ENCODE data around the gene CYP21A2. TPM values are rescaled to one million over a fixed set of nuclear protein-coding genes. Genes with fewer than 3 reads are reported as not detected.

The CYP21A2 gene
- total RNA-seq, 1 experiment from 2014 or later = not detected

Other genes starting within 250 kb of the CYP21A2 start
- gene VARS1, start 242.7 kb upstream of the CYP21A2 start, total RNA-seq (2014; rRNA removed; shearing (Covaris generic)) = 42.5 and 45.8 TPM in 2 replicates
- 90.1 and 106 TPM in 2 replicates for gene LSM2, start 231.4 kb upstream of the CYP21A2 start, total RNA-seq (2014; rRNA removed; shearing (Covaris generic))
- gene HSPA1L, start 223.1 kb upstream of the CYP21A2 start, total RNA-seq (2014; rRNA removed; shearing (Covaris generic)) = 0.10 and 0.14 TPM in 2 replicates
- gene HSPA1A, start 222.9 kb upstream of the CYP21A2 start, total RNA-seq (2014; rRNA removed; shearing (Covaris generic)) = 0.56 TPM in 1 of 2 replicates, not detected in the other
- 106 and 118 TPM in 2 replicates for gene HSPA1B, start 210.7 kb upstream of the CYP21A2 start, total RNA-seq (2014; rRNA removed; shearing (Covaris generic))
- gene NEU1, start 175.6 kb upstream of the CYP21A2 start, total RNA-seq (2014; rRNA removed; shearing (Covaris generic)) = 21.2 and 23.3 TPM in 2 replicates
- gene SLC44A4, start 159.4 kb upstream of the CYP21A2 start, total RNA-seq (2014; rRNA removed; shearing (Covaris generic)) = 0.12 TPM in 1 of 2 replicates, not detected in the other
- gene EHMT2, start 140.7 kb upstream of the CYP21A2 start, total RNA-seq (2014; rRNA removed; shearing (Covaris generic)) = 42.1 and 48.4 TPM in 2 replicates
- 4.8 and 5.4 TPM in 2 replicates for gene ZBTB12, start 136.3 kb upstream of the CYP21A2 start, total RNA-seq (2014; rRNA removed; shearing (Covaris generic))
- gene C2, start 110.7 kb upstream of the CYP21A2 start, total RNA-seq (2014; rRNA removed; shearing (Covaris generic)) = 1.2 and 1.5 TPM in 2 replicates
- not detected in 2 replicates for gene CFB, start 92.3 kb upstream of the CYP21A2 start, total RNA-seq (2014; rRNA removed; shearing (Covaris generic))
- gene NELFE, start 79.4 kb upstream of the CYP21A2 start, total RNA-seq (2014; rRNA removed; shearing (Covaris generic)) = 66.3 and 70.1 TPM in 2 replicates
- gene SKIC2, start 79.2 kb upstream of the CYP21A2 start, total RNA-seq (2014; rRNA removed; shearing (Covaris generic)) = 27.3 and 37.4 TPM in 2 replicates
- gene DXO, start 66.3 kb upstream of the CYP21A2 start, total RNA-seq (2014; rRNA removed; shearing (Covaris generic)) = 13.8 and 17.8 TPM in 2 replicates
- 0.81 and 2.5 TPM in 2 replicates for gene C4A, start 56.4 kb upstream of the CYP21A2 start, total RNA-seq (2014; rRNA removed; shearing (Covaris generic))
- 1.2 and 1.8 TPM in 2 replicates for gene C4B, start 23.6 kb upstream of the CYP21A2 start, total RNA-seq (2014; rRNA removed; shearing (Covaris generic))
- gene TNXB, start 70.9 kb downstream of the CYP21A2 start, total RNA-seq (2014; rRNA removed; shearing (Covaris generic)) = 1.6 and 3.3 TPM in 2 replicates
- 26.1 and 33.0 TPM in 2 replicates for gene ATF6B, start 89.8 kb downstream of the CYP21A2 start, total RNA-seq (2014; rRNA removed; shearing (Covaris generic))
- gene FKBPL, start 91.9 kb downstream of the CYP21A2 start, total RNA-seq (2014; rRNA removed; shearing (Covaris generic)) = 8.2 and 8.7 TPM in 2 replicates
- gene PRRT1, start 113.5 kb downstream of the CYP21A2 start, total RNA-seq (2014; rRNA removed; shearing (Covaris generic)) = 0.25 and 0.30 TPM in 2 replicates
- 120 and 150 TPM in 2 replicates for gene PPT2, start 115.7 kb downstream of the CYP21A2 start, total RNA-seq (2014; rRNA removed; shearing (Covaris generic))
- gene EGFL8, start 126.2 kb downstream of the CYP21A2 start, total RNA-seq (2014; rRNA removed; shearing (Covaris generic)) = 6.4 and 8.8 TPM in 2 replicates
- 66.1 and 70.3 TPM in 2 replicates for gene AGPAT1, start 137.7 kb downstream of the CYP21A2 start, total RNA-seq (2014; rRNA removed; shearing (Covaris generic))
- gene RNF5, start 140.0 kb downstream of the CYP21A2 start, total RNA-seq (2014; rRNA removed; shearing (Covaris generic)) = 60.0 and 63.7 TPM in 2 replicates
- gene AGER, start 145.8 kb downstream of the CYP21A2 start, total RNA-seq (2014; rRNA removed; shearing (Covaris generic)) = 0.71 and 1.4 TPM in 2 replicates
- gene PBX2, start 151.8 kb downstream of the CYP21A2 start, total RNA-seq (2014; rRNA removed; shearing (Covaris generic)) = 39.4 and 41.7 TPM in 2 replicates
- gene GPSM3, start 154.2 kb downstream of the CYP21A2 start, total RNA-seq (2014; rRNA removed; shearing (Covaris generic)) = 2.8 and 3.6 TPM in 2 replicates
- 4.1 and 4.9 TPM in 2 replicates for gene NOTCH4, start 185.7 kb downstream of the CYP21A2 start, total RNA-seq (2014; rRNA removed; shearing (Covaris generic))